ENCODE results near the gene HSPA4. TPM values are rescaled to one million over a fixed set of nuclear protein-coding genes. Genes with fewer than 3 reads are reported as not detected.

Gene HSPA4
- polyA plus RNA-seq, 1 donor (not counting 4 experiments of a cell fraction or from before 2014, with no cell fraction given): 119 TPM

GRCh38 chr5:133063965-133064364 is 12.2 kb downstream of the HSPA4 start:
- peaks cover 94% of the 10 kb centered on the region for H3K79me2 ChIP-seq (ENCODE audit: control insufficient read depth, insufficient read depth, low read length)
- no peak overlapping the region for H3K4me3 ChIP-seq (ENCODE audit: control insufficient read depth in 2 of 3, extremely low read depth in 1 of 3, insufficient read depth in 2 of 3, low read depth in 1 of 3, low read length in 3 of 3)
- peaks cover 23% of the 10 kb centered on the region for H4K20me1 ChIP-seq (ENCODE audit: control insufficient read depth, extremely low read depth, insufficient read depth, low read length)
- TF ChIP-seq EZH2 (IDR thresholded peaks at IDR 0.05; ENCODE audit: low read length): no peak
- TF ChIP-seq CTCF (optimal IDR thresholded peaks at IDR 0.05 in 1 of 3, IDR thresholded peaks at IDR 0.05 in 1 of 3, conservative IDR thresholded peaks at IDR 0.05 in 1 of 3; ENCODE audit: extremely low read depth in 1 of 3, insufficient read depth in 2 of 3, low read length in 3 of 3): no peak
- H3K9ac ChIP-seq (ENCODE audit: control insufficient read depth, extremely low read depth, insufficient read depth, low read length): no peak overlapping the region
- no peak overlapping the region for H3K4me2 ChIP-seq (ENCODE audit: control insufficient read depth, extremely low read depth, insufficient read depth, low read depth, low read length)
- H3K9me1 ChIP-seq (ENCODE audit: control insufficient read depth, extremely low read depth, insufficient read depth, low read length): no peaks in the 10 kb centered on the region
- H3K27me3 ChIP-seq (ENCODE audit: control insufficient read depth, extremely low read depth, insufficient read depth, low read length): no peaks in the 10 kb centered on the region
- no peak overlapping the region for H3K27ac ChIP-seq (ENCODE audit: control insufficient read depth, insufficient read depth, low read length)
- H3K36me3 ChIP-seq (ENCODE audit: control insufficient read depth in 2 of 2, extremely low read depth in 1 of 2, insufficient read depth in 2 of 2, low read length in 2 of 2): peaks cover 4 to 6% of the 10 kb centered on the region in 2 experiments
- H3K4me1 ChIP-seq (ENCODE audit: control insufficient read depth, extremely low read depth, insufficient read depth, low read length): peaks cover 12% of the 10 kb centered on the region
- DNase-seq (ENCODE audit: low read depth, low spot score) (no peak), FAIRE-seq (no peak)
- H2AFZ ChIP-seq (ENCODE audit: control insufficient read depth, low read length): no peak overlapping the region
- dilution Hi-C loops (cut with MboI; ENCODE audit: extremely low pct_ligation_motif_present, low sequenced_read_pairs): no loop called here
- H3K9me3 ChIP-seq (ENCODE audit: control insufficient read depth, low read depth, low read length): no peaks in the 10 kb centered on the region

GRCh38 chr5:133065471-133065870 is 13.7 kb downstream of the HSPA4 start:
- Histone ChIP-seq H3K27ac (ENCODE audit: control insufficient read depth, insufficient read depth, low read length) (no peak overlapping the region), H2AFZ (ENCODE audit: control insufficient read depth, low read length) (no peak overlapping the region), H3K9ac (ENCODE audit: control insufficient read depth, extremely low read depth, insufficient read depth, low read length) (no peak overlapping the region), H3K4me2 (ENCODE audit: control insufficient read depth, extremely low read depth, insufficient read depth, low read depth, low read length) (no peak overlapping the region), H3K9me3 (ENCODE audit: control insufficient read depth, low read depth, low read length) (no peaks in the 10 kb centered on the region), H3K4me1 (ENCODE audit: control insufficient read depth, extremely low read depth, insufficient read depth, low read length) (peaks cover 12% of the 10 kb centered on the region), H4K20me1 (ENCODE audit: control insufficient read depth, extremely low read depth, insufficient read depth, low read length) (peaks cover 18% of the 10 kb centered on the region), H3K27me3 (ENCODE audit: control insufficient read depth, extremely low read depth, insufficient read depth, low read length) (no peaks in the 10 kb centered on the region), H3K9me1 (ENCODE audit: control insufficient read depth, extremely low read depth, insufficient read depth, low read length) (no peaks in the 10 kb centered on the region), H3K4me3 (ENCODE audit: control insufficient read depth in 2 of 3, extremely low read depth in 1 of 3, insufficient read depth in 2 of 3, low read depth in 1 of 3, low read length in 3 of 3) (no peak overlapping the region), H3K79me2 (ENCODE audit: control insufficient read depth, insufficient read depth, low read length) (peaks cover 89% of the 10 kb centered on the region), H3K36me3 (ENCODE audit: control insufficient read depth in 2 of 2, extremely low read depth in 1 of 2, insufficient read depth in 2 of 2, low read length in 2 of 2) (peaks cover 4 to 13% of the 10 kb centered on the region in 2 experiments)
- dilution Hi-C loops (cut with MboI; ENCODE audit: extremely low pct_ligation_motif_present, low sequenced_read_pairs): no loop called here
- DNase-seq (ENCODE audit: low read depth, low spot score) (no peak), FAIRE-seq (no peak)
- TF ChIP-seq EZH2 (IDR thresholded peaks at IDR 0.05; ENCODE audit: low read length): no peak
- TF ChIP-seq CTCF (optimal IDR thresholded peaks at IDR 0.05 in 1 of 3, IDR thresholded peaks at IDR 0.05 in 1 of 3, conservative IDR thresholded peaks at IDR 0.05 in 1 of 3; ENCODE audit: extremely low read depth in 1 of 3, insufficient read depth in 2 of 3, low read length in 3 of 3): no peak
